Cardiac muscle cell (in vitro differentiated cells and primary cell): ENCODE results near the gene TBC1D14. TPM values are rescaled to one million over a fixed set of nuclear protein-coding genes. Genes with fewer than 3 reads are reported as not detected.

Source experiments
- DNase-seq, 2 donors: peaks; one replicate each; pipeline versions ENCODE4 v3.0.0 to v3.0.0-alpha.2; 2010 to 2017; ENCODE audit warnings: low read depth in 1 of 2, low spot score in 1 of 2
- H3K27ac ChIP-seq: fragments of 200-600 bp; sonication (generic); 2 replicates; pipeline ENCODE4 v1.5.1; 2016
- H3K27me3 ChIP-seq: fragments of 200-600 bp; sonication (generic); 2 replicates; pipeline ENCODE4 v1.6.0; 2016; ENCODE audit warnings: control low read depth
- H3K36me3 ChIP-seq: fragments of 200-600 bp; sonication (generic); 2 replicates; pipeline ENCODE4 v1.5.1; 2016; ENCODE audit warnings: control low read depth
- H3K4me1 ChIP-seq: fragments of 200-600 bp; sonication (generic); 2 replicates; pipeline ENCODE4 v1.8.1; 2017; ENCODE audit warnings: low read depth, mild to moderate bottlenecking, mixed run types
- H3K4me3 ChIP-seq: fragments of 200-600 bp; sonication (generic); 2 replicates; pipeline ENCODE4 v1.5.1; 2016; ENCODE audit warnings: mild to moderate bottlenecking
- H3K9me3 ChIP-seq: fragments of 200-600 bp; sonication (generic); 2 replicates; pipeline ENCODE4 v1.5.1; 2017; ENCODE audit warnings: low read depth, mild to moderate bottlenecking, control low read depth
- CTCF ChIP-seq: IDR thresholded peaks from 2 replicates; pipeline ENCODE4 v1.5.1; 2012; ENCODE audit warnings: low read depth, mild to moderate bottlenecking, low read length
- polyA plus RNA-seq: library from polyadenylated mRNA; unstranded; fragments of >200 nt; fragmentation: Nextera tagmentation; extraction: Ambion mirVana; gene quantifications from 2 replicates; pipeline ENCODE4 v1.2.1, GENCODE V29; 2016
- total RNA-seq: library from RNA; depleted of rRNA; stranded (reverse); fragments of >200 nt; gene quantifications from 2 replicates; pipeline ENCODE4 v1.2.3, GENCODE V29; 2016

Gene TBC1D14
- total and polyA plus RNA-seq, 2 experiments from 2014 or later: 30.5 to 41.8 TPM

DNA sequence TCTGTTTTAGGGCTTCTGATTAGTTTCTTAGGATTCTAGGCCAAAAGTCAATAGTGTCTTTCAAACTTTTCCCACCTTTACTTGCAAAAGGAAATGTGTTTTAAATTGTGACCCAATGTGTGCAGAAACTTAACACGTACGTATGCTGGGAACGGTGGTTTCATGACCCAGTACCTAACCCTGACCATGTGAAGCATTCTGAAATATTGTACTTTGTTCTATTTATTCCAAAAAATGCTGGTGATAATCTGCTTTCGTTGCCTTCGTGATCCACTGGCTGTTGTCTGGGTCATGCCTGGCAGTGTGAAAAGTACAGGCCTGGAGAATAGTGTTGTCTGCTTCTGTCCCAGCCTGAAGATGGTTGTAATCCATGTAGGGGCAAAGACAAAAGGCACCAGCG is 106.9 kb downstream of the TBC1D14 start:
- H3K36me3 ChIP-seq: peaks cover 17% of the 10 kb centered on the region

GRCh38 chr4:7017446-7018048 is 107.9 kb downstream of the TBC1D14 start:
- no peak for TF ChIP-seq CTCF
- H3K27me3 ChIP-seq: no peaks in the 10 kb centered on the region
- DNase-seq: no peak
- H3K4me1 ChIP-seq: peaks cover 3% of the 10 kb centered on the region
- H3K4me3 ChIP-seq: no peak overlapping the region
- H3K27ac ChIP-seq: no peak overlapping the region
- no peaks in the 10 kb centered on the region for H3K9me3 ChIP-seq
- H3K36me3 ChIP-seq: peaks cover 14% of the 10 kb centered on the region

More for the DNA sequence above, 106.9 kb downstream of the TBC1D14 start:
- Histone ChIP-seq H3K9me3 (no peaks in the 10 kb centered on the region), H3K27me3 (no peaks in the 10 kb centered on the region), H3K27ac (no peak overlapping the region), H3K4me3 (no peak overlapping the region), H3K4me1 (peaks cover 3% of the 10 kb centered on the region)
- DNase-seq: no peak
- TF ChIP-seq CTCF: no peak

GRCh38 chr4:7018281-7018680 is 108.7 kb downstream of the TBC1D14 start:
- no peaks in the 10 kb centered on the region for H3K27me3 ChIP-seq
- peaks cover 3% of the 10 kb centered on the region for H3K4me1 ChIP-seq
- no peak overlapping the region for H3K4me3 ChIP-seq
- TF ChIP-seq CTCF: no peak
- H3K27ac ChIP-seq: no peak overlapping the region
- no peaks in the 10 kb centered on the region for H3K9me3 ChIP-seq
- DNase-seq: no peak
- peaks cover 15% of the 10 kb centered on the region for H3K36me3 ChIP-seq

GRCh38 chr4:7019367-7019766 is 109.7 kb downstream of the TBC1D14 start:
- DNase-seq: no peak
- Histone ChIP-seq H3K27ac (no peak overlapping the region), H3K4me3 (no peak overlapping the region), H3K9me3 (no peaks in the 10 kb centered on the region), H3K36me3 (peaks cover 15% of the 10 kb centered on the region), H3K27me3 (no peaks in the 10 kb centered on the region), H3K4me1 (peaks cover 3% of the 10 kb centered on the region)
- TF ChIP-seq CTCF: no peak

DNA sequence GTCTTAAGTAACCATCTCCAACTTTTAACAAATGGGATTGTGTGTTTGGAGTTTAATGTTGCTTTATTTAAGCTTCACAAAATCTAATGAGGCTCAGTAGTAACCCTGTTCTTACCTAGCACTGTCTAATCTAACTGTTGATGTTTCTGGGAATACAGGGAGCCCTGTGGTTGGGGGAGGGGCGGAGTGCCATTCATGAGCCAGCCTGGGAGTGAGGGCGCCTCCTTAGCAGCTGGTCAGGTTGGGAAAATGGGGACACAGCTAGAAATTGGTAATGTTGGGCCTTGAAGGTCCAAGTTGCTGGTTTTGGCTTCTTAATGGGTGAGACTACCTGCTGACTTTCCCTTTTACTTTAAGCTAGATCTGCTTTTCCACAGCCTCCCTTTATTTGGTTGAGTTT is 110.7 kb downstream of the TBC1D14 start:
- H3K9me3 ChIP-seq: no peaks in the 10 kb centered on the region
- peaks cover 3% of the 10 kb centered on the region for H3K4me1 ChIP-seq
- H3K27me3 ChIP-seq: no peaks in the 10 kb centered on the region
- peaks cover 13% of the 10 kb centered on the region for H3K36me3 ChIP-seq
- no peak for DNase-seq
- H3K27ac ChIP-seq: no peak overlapping the region
- H3K4me3 ChIP-seq: no peak overlapping the region
- no peak for TF ChIP-seq CTCF
